Type B pancreatic cell (in vitro differentiated cells): ENCODE data around the gene TMEM35B. TPM values are rescaled to one million over a fixed set of nuclear protein-coding genes. Genes with fewer than 3 reads are reported as not detected.
A peak's percentile ranks its signal among the peaks of the same experiment; 100 is the strongest.

Source experiments
- DNase-seq: peaks from one replicate; pipeline ENCODE4 v3.0.0; 2021; ENCODE audit warnings: mixed read lengths; ENCODE audit not compliant: unreplicated experiment; ENCODE audit errors: extremely low spot score
- H3K27ac Mint-ChIP-seq: 2 replicates; pipeline ENCODE4 v1.8.0; 2021; ENCODE audit warnings: mild to moderate bottlenecking, mixed read lengths
- H3K27me3 Mint-ChIP-seq: 2 replicates; pipeline ENCODE4 v1.8.0; 2021; ENCODE audit warnings: mixed read lengths
- H3K36me3 Mint-ChIP-seq: 2 replicates; pipeline ENCODE4 v1.8.0; 2021; ENCODE audit warnings: mixed read lengths
- H3K4me1 Mint-ChIP-seq: one replicate; pipeline ENCODE4 v1.8.0; 2021; ENCODE audit warnings: mixed read lengths; ENCODE audit not compliant: unreplicated experiment
- H3K4me3 Mint-ChIP-seq: 2 replicates; pipeline ENCODE4 v1.8.0; 2021; ENCODE audit warnings: mild to moderate bottlenecking, mixed read lengths
- H3K9me3 Mint-ChIP-seq: 2 replicates; pipeline ENCODE4 v1.8.0; 2021; ENCODE audit warnings: mixed read lengths
- CTCF ChIP-seq: fragments of 200-600 bp; sonication (generic); conservative IDR thresholded peaks from 2 replicates; pipeline ENCODE4 v1.5.0; 2021; ENCODE audit warnings: antibody characterized with exemption, mild to moderate bottlenecking
- long read RNA-seq: library from polyadenylated mRNA; unstranded; transcript quantifications from one replicate; pipeline ENCODE4 v2.0.0, GENCODE V29; 2020
- total RNA-seq: library from RNA; stranded (reverse); gene quantifications from 2 replicates; pipeline ENCODE4 v1.2.1, GENCODE V29; 2021; ENCODE audit warnings: low replicate concordance

TMEM35B gene
- 6.6 and 9.9 TPM in 2 replicates for total RNA-seq
- long read RNA-seq, transcript TMEM35B-201 (3 exons, 922 nt): major isoform, 8 of 8 reads
- long read RNA-seq, partial matches to known transcripts: 0 of 8 reads
- long read RNA-seq, other reads (novel, unspliced or antisense): 0 of 8 reads

DNA sequence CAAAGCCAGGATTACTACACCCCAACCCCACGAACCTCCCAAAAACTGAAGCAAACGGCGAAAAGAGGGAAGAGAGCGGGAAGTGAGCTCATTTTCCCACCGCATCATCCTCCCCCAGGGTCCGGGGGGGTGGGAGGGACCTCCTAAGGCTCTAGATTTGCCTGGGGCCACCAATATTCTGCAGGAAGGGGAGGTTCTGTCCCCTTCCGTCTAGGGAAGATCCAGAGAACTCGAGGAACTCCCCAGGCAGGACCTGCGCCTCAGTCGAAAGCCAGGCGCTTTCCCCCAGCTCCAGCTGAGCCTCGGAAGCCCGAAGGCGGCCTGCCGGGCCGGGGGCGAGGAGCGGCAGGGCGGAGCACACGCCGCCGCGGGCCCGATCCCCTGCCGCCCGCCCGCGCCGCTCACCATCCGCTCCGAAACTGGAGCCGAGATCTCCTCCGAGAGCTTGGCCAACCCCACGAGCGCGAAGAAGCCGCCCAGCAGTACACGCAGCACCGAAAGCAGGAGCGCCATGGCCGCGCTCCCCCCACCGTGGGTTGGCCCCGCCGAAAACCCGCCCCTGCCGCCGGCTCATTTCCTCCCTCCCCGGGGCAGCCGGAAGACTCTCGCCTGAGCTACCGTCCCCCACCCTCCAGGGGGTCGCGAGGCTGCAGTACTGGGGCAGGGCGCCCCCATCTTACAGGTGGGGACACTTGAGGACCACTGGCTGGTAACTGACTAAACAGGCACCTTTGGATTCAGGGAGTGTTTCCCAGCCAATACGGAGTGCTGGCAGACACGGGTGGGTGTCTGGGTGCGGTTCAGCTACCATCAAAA is at the start of gene TMEM35B:
TMEM35B (minus strand) TSS at position 555 of the 816 bp plus-strand sequence; CDS start at position 513, 42 bp downstream.
- Mint-ChIP-seq H3K27me3 (peaks cover 2% of the 10 kb centered on the region), H3K27ac (peak within 1 kb of the TSS; percentile 80), H3K36me3 (no peaks in the 10 kb centered on the region), H3K4me1 (peaks cover 5% of the 10 kb centered on the region), H3K4me3 (peak within 1 kb of the TSS; percentile 96), H3K9me3 (no peaks in the 10 kb centered on the region)
- peak; percentile 77 for DNase-seq
- peak; percentile 44 for TF ChIP-seq CTCF

- DNase-seq: no peak
- Mint-ChIP-seq H3K27ac (no peak overlapping the region), H3K4me3 (no peak overlapping the region), H3K27me3 (no peaks in the 10 kb centered on the region), H3K36me3 (peaks cover 5% of the 10 kb centered on the region), H3K4me1 (peaks cover 14% of the 10 kb centered on the region), H3K9me3 (no peaks in the 10 kb centered on the region)
- TF ChIP-seq CTCF: no peak
Observed at GRCh38 chr1:35033346-35033745, 48.2 kb upstream of the TMEM35B start.

DNA sequence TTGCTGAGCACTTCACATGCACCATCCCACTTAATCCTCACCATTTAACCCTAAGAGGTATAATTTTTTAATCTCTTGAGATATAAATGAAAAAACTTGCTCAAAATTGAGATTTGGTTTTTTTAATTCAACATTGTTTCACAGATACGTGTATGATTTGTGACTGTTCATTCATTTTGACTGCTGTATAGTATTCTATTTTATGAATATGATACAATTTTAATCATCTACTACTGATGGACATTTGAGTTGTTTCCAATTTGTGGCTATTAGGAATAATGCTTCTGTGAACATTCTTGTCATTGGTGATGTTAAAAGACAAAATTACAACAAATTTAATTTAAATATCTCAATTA is 47.2 kb upstream of the TMEM35B start:
- no peak for TF ChIP-seq CTCF
- Mint-ChIP-seq H3K9me3 (no peaks in the 10 kb centered on the region), H3K4me3 (peak overlapping the region; percentile 19), H3K36me3 (peaks cover 9% of the 10 kb centered on the region), H3K27me3 (no peaks in the 10 kb centered on the region), H3K27ac (no peak overlapping the region), H3K4me1 (peaks cover 14% of the 10 kb centered on the region)
- no peak for DNase-seq

GRCh38 chr1:35030756-35031446 is 45.8 kb upstream of the TMEM35B start:
- Mint-ChIP-seq H3K9me3 (no peaks in the 10 kb centered on the region), H3K4me1 (peaks cover 14% of the 10 kb centered on the region), H3K27me3 (no peaks in the 10 kb centered on the region), H3K4me3 (peak overlapping the region; percentile 99), H3K36me3 (peaks cover 18% of the 10 kb centered on the region), H3K27ac (peak overlapping the region; percentile 96)
- no peak for TF ChIP-seq CTCF
- DNase-seq: no peak

DNA sequence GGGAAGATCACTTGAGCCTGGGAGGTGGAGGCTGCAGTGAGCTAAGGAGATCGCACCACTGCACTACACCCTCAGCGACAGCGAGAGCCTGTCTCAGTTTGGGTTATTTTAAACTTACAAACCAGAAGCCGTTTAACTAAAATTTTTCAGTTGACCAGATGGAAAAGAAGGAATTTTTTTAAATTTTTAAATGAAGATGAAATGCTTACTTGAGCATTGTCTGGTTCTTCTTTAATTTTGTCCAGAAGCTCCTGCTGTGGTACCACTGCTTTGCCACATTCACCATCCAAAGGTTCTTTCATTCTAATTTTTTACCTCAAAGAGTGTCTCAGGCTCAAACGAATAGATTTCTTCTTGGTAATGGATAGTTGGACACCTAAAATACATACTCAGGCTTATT is 45.2 kb upstream of the TMEM35B start:
- no peak for DNase-seq
- Mint-ChIP-seq H3K27me3 (no peaks in the 10 kb centered on the region), H3K9me3 (no peaks in the 10 kb centered on the region), H3K27ac (peak overlapping the region; percentile 62), H3K4me3 (peak overlapping the region; percentile 99), H3K36me3 (peaks cover 18% of the 10 kb centered on the region), H3K4me1 (peaks cover 14% of the 10 kb centered on the region)
- no peak for TF ChIP-seq CTCF
